GM21825 (cell line): ENCODE measurements around the gene CDC73.
"Not testable (repeated sequence)": the region's sequence is repeated elsewhere in the genome, so short reads cannot be mapped to it uniquely, and the experiment has no call there.

Experiments used
- ATAC-seq: cut with Tn5 transposase; IDR thresholded peaks from one replicate; pipeline ENCODE4 v1.9.1; 2021; ENCODE audit warnings: mild to moderate bottlenecking, moderate library complexity; ENCODE audit not compliant: unreplicated experiment

CDC73 gene

DNA sequence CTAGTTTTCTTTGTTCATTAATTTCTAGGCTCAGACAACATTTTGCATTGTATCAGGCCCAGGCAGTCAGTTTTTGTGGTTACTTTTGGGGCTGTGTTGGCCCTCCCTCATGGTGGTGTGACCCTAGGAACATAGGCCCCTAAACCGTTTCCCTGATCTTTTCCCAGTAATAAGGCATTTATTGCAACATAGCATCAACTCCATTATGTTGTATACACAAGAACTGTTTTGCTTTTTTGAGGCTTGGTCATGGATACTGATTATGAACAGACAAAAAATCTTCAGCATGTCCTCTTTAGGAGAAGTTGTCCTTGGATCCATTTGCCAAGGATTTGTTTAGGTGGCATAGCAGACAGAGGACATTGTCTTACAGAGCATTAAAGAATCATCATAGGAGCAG, 54.3 kb downstream of the CDC73 start:
- no peak for ATAC-seq

DNA sequence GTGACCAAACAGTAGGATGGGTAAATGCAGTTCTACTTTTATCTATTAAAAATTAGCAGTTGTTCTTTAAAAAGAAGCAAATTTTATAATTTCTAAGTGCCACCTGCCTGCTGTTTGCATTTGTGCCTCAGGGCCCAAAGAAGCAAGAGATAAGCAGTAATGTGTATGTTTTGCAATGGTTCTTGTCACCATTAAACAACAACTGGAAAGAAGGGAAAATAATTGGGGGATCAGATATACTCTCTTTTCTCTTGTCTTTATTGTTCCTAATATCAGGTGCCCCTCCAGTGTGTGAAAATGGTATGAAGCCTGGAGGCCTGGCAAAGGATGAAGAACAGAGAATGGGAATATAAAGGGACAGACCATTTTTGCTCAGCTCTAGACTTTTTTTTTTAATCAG, 55.0 kb downstream of the CDC73 start:
- ATAC-seq = no peak

DNA sequence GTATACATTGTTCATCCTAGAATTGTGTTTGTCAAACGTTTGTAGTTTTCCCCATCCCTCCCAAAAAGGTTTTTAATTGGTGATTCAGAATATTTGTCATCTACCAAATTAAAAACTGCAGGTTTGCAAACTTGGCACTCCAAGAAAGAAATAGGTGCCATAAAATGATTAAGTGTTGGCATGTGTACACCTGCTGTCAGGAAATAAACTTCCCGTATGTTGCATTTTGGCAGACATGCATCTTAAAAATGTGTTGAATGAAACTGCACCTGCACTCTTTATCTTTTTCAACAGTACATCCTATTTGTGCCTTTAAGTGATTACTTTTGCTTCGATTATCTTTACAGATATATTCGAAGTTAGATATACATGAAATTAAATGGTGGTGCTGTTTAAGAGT, 57.3 kb downstream of the CDC73 start:
- no peak for ATAC-seq

DNA sequence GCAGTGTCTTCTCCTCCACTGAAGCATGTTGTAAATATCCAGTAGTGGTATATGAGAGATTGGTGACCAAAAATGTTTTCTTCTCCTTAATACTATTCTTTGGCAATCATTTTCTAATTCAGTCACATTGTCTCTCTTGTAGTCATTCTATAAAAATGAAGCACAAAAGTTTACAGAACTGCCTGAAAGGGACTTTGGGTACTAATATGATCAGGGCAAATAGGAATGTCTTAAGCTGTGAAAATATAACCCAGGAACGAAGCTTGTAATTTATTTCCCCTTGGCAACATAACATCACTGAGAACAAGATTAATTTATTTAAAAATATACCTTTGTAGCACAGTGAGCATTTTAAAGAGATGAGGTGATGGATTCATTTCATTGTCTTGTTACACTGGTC, 59.7 kb downstream of the CDC73 start:
- no peak for ATAC-seq

DNA sequence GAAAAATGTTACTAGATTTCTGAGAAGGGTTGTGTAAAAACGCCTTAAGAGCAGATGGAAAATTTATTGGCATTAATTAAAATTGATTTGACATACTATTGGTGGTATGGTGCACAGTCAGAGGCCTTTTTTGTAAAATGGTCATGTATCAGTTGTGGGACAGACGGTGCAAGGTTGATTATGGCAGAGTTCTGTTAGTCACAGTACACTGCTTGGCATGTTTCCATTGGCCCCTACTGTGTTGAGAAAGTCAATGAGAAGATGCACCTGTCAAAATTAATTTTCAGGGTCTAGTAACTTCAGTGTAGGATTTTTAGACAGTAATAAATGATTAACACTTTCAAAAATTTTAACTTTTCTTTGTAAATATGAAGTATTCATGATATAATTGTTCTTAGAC, 60.2 kb downstream of the CDC73 start:
- no peak for ATAC-seq

DNA sequence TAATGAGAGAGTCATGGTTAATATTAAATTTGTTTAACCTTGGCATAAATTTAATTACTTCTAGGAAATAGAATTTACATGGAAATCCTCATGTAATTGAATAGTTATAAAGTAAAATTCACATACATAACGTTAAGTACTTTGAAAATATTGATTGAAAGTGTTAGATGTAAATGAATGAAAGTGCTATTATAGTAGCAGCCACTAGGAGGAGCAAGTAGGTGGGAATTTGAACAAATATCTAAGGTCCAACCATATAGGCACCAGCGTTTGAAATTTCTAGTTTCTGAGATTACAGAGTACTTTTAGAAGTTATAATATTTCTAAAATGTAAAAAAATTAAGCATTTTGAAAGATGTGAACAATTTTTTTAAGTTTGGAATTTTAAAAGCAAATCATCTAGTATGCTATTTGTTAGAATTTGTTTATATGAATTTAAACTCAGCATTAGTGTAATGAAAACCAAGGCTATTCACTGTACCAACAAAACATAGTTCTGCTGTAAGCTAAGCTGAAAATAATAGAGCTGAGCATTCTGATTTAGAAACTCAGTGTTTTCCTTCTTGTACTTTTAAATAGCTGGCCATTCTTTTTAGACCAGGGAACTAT, 61.3 kb downstream of the CDC73 start:
- ATAC-seq = peak; percentile 52

DNA sequence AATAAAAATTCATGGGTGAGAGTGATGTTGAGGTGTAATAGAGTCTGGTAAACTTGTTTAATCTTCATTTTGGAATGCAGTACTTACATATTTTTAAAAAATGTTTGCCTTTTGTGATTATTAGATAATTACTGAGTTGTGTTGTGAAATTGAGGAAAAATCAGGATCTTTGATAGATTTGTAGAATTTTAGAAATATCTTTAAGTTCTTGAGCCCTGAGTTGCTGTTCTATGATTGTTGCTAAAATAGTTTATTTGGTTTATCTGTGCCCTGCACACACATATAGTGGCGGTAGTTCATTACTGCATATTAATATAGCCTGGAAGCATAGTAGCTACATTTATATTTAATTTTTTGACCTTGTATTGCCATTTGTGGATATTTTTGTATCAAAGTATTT, 62.9 kb downstream of the CDC73 start:
- no peak for ATAC-seq

DNA sequence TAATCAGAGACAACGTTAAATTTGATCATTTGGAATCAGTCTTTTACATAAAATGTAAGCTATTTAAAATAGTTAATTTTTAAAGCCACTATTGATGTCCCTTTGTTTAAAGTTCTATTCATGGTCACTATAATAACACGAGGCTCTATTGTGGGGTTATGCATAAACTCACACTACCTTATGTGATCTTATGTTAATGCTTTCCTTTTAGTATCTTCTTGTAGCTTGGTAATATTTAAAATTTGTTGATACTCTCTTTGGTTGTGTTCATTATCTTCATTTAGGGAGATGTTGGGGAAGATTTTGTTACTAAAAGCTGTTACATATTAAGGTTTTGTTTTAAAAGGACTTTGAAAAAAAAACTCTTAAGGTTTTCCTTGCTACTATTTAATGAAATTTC, 63.4 kb downstream of the CDC73 start:
- ATAC-seq = no peak

DNA sequence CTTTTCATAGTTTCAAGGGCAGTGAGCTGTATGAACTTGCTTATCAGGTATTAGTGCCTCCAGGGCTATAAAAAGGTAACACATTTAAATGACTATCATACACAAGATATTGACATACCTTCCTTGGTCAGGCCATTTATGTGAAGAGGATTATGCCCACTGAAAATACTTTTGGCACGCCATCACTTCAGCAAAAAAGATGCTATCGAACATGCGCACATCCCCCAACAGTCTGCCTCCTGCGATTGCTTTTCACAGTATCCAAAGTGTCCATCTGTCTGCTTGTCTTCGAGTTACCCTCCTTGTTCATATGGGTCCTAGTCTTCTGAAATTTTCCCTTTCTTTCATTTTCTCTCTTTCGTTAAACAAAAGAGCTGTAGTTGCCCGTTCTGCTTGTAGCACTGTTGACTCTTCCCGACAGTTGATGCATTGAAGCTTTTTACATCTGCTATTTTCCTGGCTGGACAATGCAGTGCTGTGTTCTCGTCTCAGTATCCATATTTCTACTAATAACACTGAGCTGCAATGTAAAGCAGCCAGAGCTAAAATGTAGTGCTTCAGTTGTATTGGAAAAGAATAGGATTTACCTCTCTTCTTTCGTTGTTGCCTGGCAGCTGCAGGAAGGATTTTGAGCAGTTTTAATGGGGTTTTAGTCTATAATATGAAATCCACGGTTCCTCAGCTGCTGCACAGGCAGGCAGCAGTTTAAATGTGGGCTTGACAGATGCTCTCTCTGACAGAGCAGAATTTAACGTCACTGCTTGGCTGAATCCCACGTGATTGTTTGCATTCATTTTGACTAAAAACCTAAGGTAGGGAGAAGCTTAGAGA, 64.3 kb downstream of the CDC73 start, which contains the start of gene B3GALT2:
B3GALT2 (minus strand) TSS at position 713 of the 831 bp plus-strand sequence. CDS start 5,051 bp downstream, outside the sequence.
- ATAC-seq = no peak

DNA sequence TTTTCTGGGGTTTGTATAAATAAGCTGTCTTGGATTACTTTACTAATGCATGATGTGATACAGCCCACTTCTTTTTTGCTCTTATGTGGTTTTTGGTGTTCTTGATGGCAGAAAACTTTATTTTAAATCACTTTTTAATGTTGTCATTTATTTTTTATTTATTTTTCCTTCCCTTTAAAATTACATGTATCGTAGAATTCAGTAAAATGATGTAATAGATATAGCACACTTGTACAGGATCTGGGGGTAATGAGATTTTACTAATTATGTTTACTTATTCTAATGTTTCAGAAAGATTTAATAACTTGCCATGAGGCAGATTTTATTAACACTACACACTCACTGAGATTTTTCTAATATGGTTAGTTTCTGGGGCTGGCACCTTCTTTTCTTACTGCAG, 65.3 kb downstream of the CDC73 start:
- ATAC-seq = no peak

DNA sequence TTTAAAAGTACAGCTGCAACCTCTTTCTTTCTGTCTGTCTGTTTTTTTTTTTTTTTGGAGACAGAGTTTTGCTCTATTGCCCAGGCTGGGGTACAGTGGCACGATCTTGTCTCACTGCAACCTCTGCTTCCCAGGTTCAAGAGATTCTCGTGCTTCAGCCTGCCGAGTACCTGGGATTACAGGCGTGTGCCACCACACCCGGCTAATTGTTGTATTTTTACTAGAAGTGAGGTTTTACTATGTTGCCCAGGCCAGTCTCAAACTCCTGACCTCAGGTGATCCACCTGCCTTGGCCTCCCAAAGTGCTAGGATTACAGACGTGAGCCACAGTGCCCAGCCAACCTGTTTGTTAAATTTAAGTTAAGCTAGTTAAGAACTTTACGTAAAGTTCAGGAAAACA, 67.1 kb downstream of the CDC73 start:
- not testable (repeated sequence) for ATAC-seq

DNA sequence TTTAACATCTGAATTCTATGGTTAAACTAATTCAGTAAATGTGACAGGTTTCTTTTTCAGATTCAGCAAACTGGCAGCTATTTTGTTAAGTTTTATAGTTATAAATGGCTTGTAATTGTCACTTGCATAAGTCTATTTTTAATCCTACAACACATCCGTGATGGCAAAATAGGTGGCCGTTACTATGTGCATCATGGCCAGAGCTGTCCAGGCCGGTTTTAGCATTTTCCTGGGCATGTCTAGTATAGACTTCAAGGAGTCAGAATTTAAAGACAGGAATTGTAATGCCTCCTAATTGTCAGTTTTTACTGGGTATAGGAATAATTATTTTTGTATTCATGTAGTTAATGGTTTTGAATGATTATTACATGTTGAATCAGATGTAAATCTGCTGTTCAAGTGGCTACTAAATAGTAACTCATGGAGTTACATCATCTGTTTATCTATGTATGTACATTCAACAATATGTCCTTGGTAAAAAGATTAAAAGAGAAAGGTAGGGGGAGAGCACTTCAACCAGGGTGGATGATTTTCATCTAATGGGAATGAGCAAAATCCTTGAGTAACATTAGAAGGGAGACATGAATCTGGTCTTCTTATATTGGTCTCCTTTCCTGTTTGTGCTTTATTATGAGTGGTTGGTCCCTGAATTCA, 67.7 kb downstream of the CDC73 start:
- no peak for ATAC-seq

DNA sequence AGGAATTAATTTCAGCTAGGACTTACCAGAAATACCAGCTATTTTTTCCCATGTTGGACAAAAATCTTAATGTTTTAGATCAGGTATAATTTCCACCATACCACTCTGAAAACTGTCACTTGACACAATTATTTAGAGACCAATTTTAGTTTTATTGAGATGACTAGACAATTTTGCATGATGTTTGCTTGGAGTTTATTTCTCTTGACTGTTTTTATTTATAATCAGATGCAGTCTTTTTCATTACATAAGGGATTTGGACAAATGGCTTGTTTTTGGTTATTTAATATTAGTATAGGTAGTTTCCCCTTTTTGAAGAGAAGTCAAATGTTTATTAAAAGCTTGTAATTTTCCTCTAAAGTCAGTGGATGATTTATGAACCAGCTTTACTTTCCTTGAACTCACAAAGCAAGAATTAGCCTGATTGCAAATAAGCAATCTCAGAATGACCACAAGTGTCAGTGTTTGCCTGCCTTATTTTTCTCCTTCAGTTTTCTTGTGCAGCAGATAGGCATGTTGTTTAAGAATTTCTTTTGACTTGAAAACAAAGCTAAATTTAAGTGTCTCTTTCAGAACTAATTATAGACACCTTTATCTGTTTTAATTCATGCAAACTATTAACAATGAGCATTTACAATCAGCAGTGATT, 68.4 kb downstream of the CDC73 start:
- ATAC-seq = no peak

DNA sequence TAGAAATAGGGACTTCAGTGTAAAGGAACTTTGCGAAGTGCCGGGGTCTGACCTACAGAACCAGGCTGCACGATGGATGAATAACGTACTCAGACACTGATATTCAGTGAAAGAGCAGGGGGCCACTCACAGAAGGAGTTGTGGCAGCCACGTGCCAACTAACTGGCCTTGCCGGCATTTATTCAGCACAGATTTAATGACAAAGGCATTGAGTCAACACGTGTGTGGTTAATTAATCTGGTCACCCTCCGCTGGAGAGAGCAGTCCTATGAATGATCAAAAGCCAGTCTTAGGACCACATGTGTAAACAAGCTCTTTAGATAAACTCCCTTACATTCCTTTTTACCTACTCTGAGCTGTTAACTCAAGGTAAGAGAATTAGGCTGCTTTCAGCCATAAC, 70.8 kb downstream of the CDC73 start:
- ATAC-seq = no peak

DNA sequence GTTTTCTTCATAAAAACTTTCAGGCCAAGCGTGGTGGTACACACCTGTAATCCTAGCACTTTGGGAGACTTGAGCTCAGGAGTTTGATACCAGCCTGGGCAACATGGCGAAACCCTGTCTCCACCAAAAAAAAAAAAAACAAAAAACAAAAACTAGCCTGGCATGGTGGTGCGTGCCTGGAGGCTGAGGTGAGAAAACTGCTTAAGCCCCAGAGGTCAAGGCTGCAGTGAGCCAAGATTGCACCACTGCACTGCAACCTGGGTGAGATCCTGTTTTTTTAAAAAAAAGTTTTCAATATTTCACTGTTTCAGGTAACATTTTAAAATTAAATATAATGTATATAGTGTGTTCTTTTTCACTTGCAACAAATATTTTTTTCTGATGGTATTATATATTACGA, 78.1 kb downstream of the CDC73 start:
- ATAC-seq = no peak

DNA sequence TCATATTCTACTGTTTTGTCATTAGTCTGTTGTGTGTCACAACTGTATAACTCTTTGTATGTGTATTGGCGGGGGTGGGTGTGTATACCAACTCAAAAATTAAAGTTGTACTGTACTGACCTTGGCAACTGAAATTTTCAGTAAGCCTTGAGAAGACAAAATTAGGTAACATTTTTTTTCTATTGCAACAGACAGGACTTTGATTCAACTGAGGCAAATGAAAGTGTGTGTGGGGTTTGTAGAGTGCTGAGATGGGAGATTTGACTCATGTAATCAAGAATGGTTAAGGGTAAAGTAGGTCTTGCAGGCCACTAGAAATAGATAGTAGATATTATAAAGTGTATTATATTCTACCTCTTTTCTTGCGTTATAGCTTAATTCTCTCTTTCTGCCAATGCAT, 79.2 kb downstream of the CDC73 start:
- no peak for ATAC-seq

DNA sequence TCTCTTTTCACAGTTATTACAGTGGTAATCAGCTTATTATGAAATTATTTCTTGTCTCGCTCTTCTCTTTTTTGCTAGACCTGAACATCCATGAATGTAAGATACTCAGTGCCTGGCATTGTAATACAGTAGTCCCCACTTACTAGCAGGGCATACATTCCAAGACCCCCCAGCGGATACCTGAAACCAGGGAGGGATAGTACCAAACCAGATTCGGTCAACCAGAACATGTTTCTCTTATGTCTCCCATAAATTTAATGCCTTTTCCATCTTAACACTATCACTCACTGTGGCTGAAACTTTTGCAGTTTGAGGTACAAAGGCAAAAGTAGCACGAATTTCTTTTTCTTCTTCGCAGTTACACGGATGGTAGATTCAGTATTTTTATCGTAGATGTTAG, 89.2 kb downstream of the CDC73 start:
- ATAC-seq = no peak

DNA sequence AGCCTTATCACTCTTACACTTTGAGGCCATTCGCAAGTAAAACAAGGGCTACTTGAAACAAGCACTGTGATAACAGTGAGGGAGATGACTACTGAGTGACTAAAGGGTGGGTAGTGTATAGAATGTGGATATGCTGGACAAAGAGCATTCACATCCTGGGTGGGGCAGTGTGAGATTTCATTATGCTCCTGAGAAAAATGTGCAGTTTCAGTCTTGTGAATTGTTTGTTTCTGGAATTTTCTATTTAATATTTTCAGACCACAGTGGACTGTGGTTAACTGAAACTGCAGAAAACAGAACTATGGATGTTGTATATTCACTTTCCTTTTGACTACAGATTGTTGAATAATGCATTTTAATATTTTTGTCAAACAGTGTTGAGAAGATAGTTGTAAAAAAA, 89.7 kb downstream of the CDC73 start:
- peak; percentile 73 for ATAC-seq

DNA sequence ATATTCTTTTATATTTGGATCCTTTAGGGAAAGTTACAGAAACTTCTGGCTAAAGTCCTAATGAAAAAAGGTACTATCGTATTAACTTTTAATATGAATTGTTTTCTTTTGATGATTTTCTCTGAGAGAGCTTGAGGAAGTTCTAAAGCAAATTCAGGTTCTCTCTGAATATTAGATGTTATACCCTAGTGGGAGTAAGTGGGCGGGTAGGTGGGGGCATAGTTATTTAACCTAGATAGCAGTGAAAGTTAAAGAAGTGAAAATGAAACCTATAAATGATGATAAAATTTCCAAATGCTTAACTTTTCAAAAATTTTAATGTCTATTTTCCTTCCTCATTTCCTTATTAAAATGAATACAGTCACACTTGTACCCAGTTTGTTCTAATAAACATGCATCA, 90.8 kb downstream of the CDC73 start:
- ATAC-seq = no peak

DNA sequence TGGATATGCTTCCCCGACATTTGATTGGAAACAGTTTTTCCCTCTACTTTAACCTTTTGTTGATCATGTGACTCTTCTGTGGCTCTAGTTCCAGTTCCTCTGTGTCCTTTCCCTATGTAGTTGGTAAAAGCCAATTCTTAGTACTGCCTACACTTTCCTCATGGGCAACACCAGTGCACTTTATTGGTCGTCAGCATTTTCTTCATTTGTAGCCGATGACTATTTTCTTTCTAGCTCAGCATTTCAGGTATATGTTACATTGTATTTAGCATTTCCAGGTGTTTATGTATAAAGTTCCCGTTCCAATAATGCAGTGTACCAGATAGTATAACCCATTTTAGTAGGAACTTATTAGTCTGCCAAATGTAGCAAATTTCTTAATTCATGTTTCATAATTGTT, 92.2 kb downstream of the CDC73 start:
- no peak for ATAC-seq

DNA sequence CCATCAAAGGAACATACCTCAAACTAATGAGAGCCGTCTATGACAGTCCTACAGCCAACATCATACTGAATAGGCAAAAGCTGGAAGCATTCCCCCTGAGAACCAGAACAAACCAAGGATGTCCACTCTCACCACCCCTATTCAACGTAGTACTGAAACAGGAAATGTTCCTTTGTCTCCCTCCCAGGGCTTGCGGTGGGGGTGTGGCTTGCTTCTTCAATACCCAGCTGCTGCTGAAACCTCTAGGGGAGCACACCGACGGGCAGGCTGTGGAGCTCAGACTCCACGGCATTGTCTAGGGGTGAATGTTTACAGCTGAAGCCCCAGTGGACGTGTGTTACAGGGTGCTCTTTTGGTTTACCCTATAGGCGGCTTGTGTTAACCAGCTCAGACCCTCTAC, 95.1 kb downstream of the CDC73 start:
- ATAC-seq = no peak

DNA sequence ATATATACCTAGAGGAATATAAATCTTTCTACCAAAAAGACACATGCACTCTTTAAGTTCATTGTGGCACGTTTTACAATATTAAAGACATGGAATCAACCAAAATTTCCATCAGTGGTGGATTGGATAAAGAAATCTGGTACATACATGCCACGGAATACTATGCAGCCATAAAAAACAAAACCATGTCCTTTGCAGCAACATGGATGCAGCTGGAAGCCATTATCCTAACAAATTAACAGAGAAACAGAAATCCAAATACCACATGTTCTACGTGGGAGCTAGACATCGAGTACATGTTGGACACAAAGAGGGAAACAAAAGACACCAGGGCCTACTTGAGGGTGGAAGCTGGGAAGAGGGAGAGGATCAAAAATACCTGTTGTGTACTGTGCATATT, 97.6 kb downstream of the CDC73 start:
- ATAC-seq = no peak
